Measurements from ENCODE around the gene GAPDHS. TPM values are rescaled to one million over a fixed set of nuclear protein-coding genes. Genes with fewer than 3 reads are reported as not detected.

Gene GAPDHS
- total RNA-seq, 1 experiment from 2014 or later, result not detected

DNA sequence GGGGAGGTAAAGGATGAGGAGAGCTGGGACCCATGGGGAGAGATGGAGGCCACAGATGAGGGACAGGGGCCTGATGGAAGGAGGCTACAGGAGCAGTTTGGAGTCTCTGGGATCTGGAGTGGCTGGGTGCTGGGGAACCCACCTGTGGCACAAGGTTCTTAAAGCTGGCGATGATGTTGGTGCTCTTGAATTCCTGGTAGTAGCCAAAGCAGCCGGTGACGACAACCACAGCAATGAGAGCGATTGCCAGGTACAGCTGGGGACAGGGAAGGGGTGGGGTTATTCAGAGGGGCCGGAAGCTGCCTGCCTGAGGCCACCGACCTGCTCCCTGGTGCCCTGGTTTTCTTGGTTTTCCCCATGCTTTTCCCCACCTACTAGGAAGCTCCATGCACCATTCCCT is 27.4 kb downstream of the GAPDHS start:
- no peak overlapping the region for H2BK15ac ChIP-seq (ENCODE audit: low read depth, low read length)
- H3K4me3 Mint-ChIP-seq, result no peak overlapping the region; a peak in 1 of 5 replicates
- no peaks in the 10 kb centered on the region for H3K4me1 ChIP-seq (ENCODE audit: insufficient read depth, low read length)
- H3K9me3 ChIP-seq (ENCODE audit: control insufficient read depth, low read depth, low read length), result no peaks in the 10 kb centered on the region
- H2AK5ac ChIP-seq (ENCODE audit: insufficient read length, low read length), result no peak overlapping the region
- no peak overlapping the region for H3K14ac ChIP-seq (ENCODE audit: insufficient read depth, low read length)
- H3K79me1 ChIP-seq (ENCODE audit: insufficient read depth, low read depth, low read length, poor library complexity, severe bottlenecking), result no peaks in the 10 kb centered on the region
- H2AFZ ChIP-seq (ENCODE audit: low read length), result no peak overlapping the region
- H3K9me3 Mint-ChIP-seq, result peaks cover 0 to 2% of the 10 kb centered on the region in 2 experiments; a peak in 1 of 5 replicates
- no peak overlapping the region for H3K18ac ChIP-seq (ENCODE audit: insufficient read length, low read depth, low read length)
- no peak overlapping the region for H4K8ac ChIP-seq (replicated peaks; ENCODE audit: insufficient read length, low read depth, low read length)
- no peak overlapping the region for H2BK20ac ChIP-seq (ENCODE audit: low read depth, low read length, poor library complexity, severe bottlenecking)
- no peak overlapping the region for H2BK5ac ChIP-seq (ENCODE audit: insufficient read length, low read length)
- H3K4me1 Mint-ChIP-seq, result peaks cover 8 to 16% of the 10 kb centered on the region in 2 experiments
- no peak overlapping the region for H3K27ac ChIP-seq (ENCODE audit: insufficient read length, low read depth, low read length)
- no peaks in the 10 kb centered on the region for H4K20me1 ChIP-seq (ENCODE audit: control insufficient read depth, insufficient read depth, insufficient read length)
- H3K36me3 Mint-ChIP-seq (ENCODE audit: insufficient read depth in 1 of 3, low read depth in 3 of 3), result no peaks in the 10 kb centered on the region; a peak in 1 of 7 replicates
- no peak overlapping the region for H3K56ac ChIP-seq (ENCODE audit: insufficient read length, low read depth, low read length)
- H2BK120ac ChIP-seq (ENCODE audit: low read depth, low read length, poor library complexity, severe bottlenecking), result no peak overlapping the region
- no peaks in the 10 kb centered on the region; the same call in 1 of the 2 replicates for H3K79me2 ChIP-seq (ENCODE audit: insufficient read depth, low read length)
- no peak overlapping the region for H3K9ac ChIP-seq (ENCODE audit: extremely low read depth, insufficient read length, low read length)
- no peak overlapping the region for H3K27ac Mint-ChIP-seq
- WGBS (ENCODE audit: extremely low coverage, insufficient read length, low lambda C conversion rate), result no CpG with 5 or more reads among the region's 6 CpGs
- H3K4ac ChIP-seq (ENCODE audit: low read depth, low read length), result no peak overlapping the region
- H4K91ac ChIP-seq (ENCODE audit: insufficient read length, low read depth, low read length), result no peak overlapping the region
- TF ChIP-seq, protein P1, sequence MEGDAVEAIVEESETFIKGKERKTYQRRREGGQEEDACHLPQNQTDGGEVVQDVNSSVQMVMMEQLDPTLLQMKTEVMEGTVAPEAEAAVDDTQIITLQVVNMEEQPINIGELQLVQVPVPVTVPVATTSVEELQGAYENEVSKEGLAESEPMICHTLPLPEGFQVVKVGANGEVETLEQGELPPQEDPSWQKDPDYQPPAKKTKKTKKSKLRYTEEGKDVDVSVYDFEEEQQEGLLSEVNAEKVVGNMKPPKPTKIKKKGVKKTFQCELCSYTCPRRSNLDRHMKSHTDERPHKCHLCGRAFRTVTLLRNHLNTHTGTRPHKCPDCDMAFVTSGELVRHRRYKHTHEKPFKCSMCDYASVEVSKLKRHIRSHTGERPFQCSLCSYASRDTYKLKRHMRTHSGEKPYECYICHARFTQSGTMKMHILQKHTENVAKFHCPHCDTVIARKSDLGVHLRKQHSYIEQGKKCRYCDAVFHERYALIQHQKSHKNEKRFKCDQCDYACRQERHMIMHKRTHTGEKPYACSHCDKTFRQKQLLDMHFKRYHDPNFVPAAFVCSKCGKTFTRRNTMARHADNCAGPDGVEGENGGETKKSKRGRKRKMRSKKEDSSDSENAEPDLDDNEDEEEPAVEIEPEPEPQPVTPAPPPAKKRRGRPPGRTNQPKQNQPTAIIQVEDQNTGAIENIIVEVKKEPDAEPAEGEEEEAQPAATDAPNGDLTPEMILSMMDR (conservative IDR thresholded peaks at IDR 0.05), result no peak
- peaks cover 3% of the 10 kb centered on the region; the same call in 1 of the 2 replicates for H3K27me3 ChIP-seq (ENCODE audit: insufficient read depth, low read length)
- no peak for DNase-seq
- H4K5ac ChIP-seq (ENCODE audit: insufficient read length, low read depth, low read length), result no peak overlapping the region
- no peak overlapping the region for H3K4me2 ChIP-seq (ENCODE audit: insufficient read depth, insufficient read length, low read length)
- no peak overlapping the region for H2BK12ac ChIP-seq (ENCODE audit: insufficient read length, low read depth, low read length)
- peaks cover 69% of the 10 kb centered on the region for H3K27me3 Mint-ChIP-seq (ENCODE audit: low read depth)
- peaks cover 7% of the 10 kb centered on the region for H3K23me2 ChIP-seq (ENCODE audit: insufficient read length, low read depth, low read length, poor library complexity, severe bottlenecking)
- no peak overlapping the region for H3T11ph ChIP-seq (ENCODE audit: low read length)
- no peak overlapping the region for H3K23ac ChIP-seq (ENCODE audit: insufficient read length, low read depth, low read length)

All from H9 (cell line).